OCI-LY3 (cell line): ENCODE data around the gene CEP131.

Source experiments
- H2AFZ ChIP-seq: fragments of 200-600, 300-600 bp; shearing (Covaris generic); 2 replicates; pipeline ENCODE4 v1.6.0; 2014; ENCODE audit warnings: antibody characterized with exemption, low read depth, low read length
- H3K27ac ChIP-seq: fragments of 200-600, 300-600 bp; sonication (generic); 2 replicates; pipeline ENCODE4 v1.5.1; 2014; ENCODE audit warnings: mild to moderate bottlenecking, low read length, moderate library complexity, mixed read lengths
- H3K27me3 ChIP-seq: fragments of 200-600, 300-600 bp; sonication (generic); 2 replicates; pipeline ENCODE4 v1.6.1; 2014; ENCODE audit warnings: low read depth, low read length, mixed read lengths
- H3K36me3 ChIP-seq: fragments of 200-600, 300-600 bp; sonication (generic); replicated peaks from 2 replicates; pipeline ENCODE3; 2014; ENCODE audit warnings: low read depth, low read length, mixed read lengths
- H3K4me1 ChIP-seq: fragments of 300-600, 200-600 bp; sonication (generic); 2 replicates; pipeline ENCODE4 v1.6.1; 2014; ENCODE audit warnings: low read length, mixed read lengths
- H3K4me2 ChIP-seq: fragments of 200-600, 300-600 bp; sonication (generic); 2 replicates; pipeline ENCODE4 v1.6.1; 2014; ENCODE audit warnings: low read length, mixed read lengths
- H3K4me3 ChIP-seq: fragments of 300-600, 200-600 bp; sonication (generic); 2 replicates; pipeline ENCODE4 v1.5.1; 2014; ENCODE audit warnings: antibody characterized with exemption, mild to moderate bottlenecking, low read length, moderate library complexity
- H3K79me2 ChIP-seq: fragments of 300-600, 200-600 bp; shearing (Covaris generic); 2 replicates; pipeline ENCODE4 v1.6.1; 2014; ENCODE audit warnings: mild to moderate bottlenecking, low read length, mixed read lengths
- H3K9ac ChIP-seq: fragments of 300-600, 200-600 bp; shearing (Covaris generic); 2 replicates; pipeline ENCODE4 v1.6.0; 2014; ENCODE audit warnings: mild to moderate bottlenecking, low read length, moderate library complexity
- H3K9me3 ChIP-seq: fragments of 200-600, 300-600 bp; shearing (Covaris generic); 2 replicates; pipeline ENCODE4 v1.6.1; 2014; ENCODE audit warnings: low read length, mixed read lengths; ENCODE audit not compliant: insufficient read depth
- H4K20me1 ChIP-seq: fragments of 200-600, 300-600 bp; sonication (generic); 2 replicates; pipeline ENCODE4 v1.6.1; 2016; ENCODE audit warnings: low read length, mixed read lengths; ENCODE audit not compliant: insufficient read depth
- EZH2phosphoT487 ChIP-seq: fragments of 200-600 bp; shearing (Covaris generic); IDR thresholded peaks from 2 replicates; pipeline ENCODE4 v1.6.1; 2018; ENCODE audit warnings: antibody characterized with exemption, mixed run types, low read depth
- TF ChIP-seq, protein P1 (sequence below): fragments of 200-600, 300-600 bp; sonication (generic); IDR thresholded peaks from 2 replicates; pipeline ENCODE4 v1.5.1; 2014; ENCODE audit warnings: antibody characterized with exemption, low read length, low read depth

Gene CEP131

DNA sequence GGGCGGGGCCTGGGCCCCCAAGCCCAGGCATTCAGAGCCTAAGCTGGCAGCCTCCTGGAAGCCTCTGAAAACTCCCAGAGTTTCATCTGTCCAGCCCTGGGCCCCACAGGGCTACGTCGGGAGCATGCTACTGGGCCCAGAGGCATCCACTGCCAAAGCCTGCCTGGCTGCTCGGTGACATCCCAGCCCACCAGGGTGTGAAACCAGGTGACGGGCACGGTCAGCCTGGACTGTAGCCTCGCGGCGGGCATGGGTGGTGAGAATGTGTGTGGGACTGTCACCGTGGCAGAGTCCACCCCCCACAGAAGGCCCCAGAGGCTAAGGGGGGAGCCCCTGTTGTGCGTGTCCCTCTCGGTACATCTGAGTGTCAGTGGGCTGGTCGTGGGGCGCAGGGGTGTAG is 31.1 kb downstream of the CEP131 start:
- no peaks in the 10 kb centered on the region for H3K36me3 ChIP-seq
- H3K9ac ChIP-seq: no peak overlapping the region
- no peak for TF ChIP-seq EZH2phosphoT487
- TF ChIP-seq, protein P1, sequence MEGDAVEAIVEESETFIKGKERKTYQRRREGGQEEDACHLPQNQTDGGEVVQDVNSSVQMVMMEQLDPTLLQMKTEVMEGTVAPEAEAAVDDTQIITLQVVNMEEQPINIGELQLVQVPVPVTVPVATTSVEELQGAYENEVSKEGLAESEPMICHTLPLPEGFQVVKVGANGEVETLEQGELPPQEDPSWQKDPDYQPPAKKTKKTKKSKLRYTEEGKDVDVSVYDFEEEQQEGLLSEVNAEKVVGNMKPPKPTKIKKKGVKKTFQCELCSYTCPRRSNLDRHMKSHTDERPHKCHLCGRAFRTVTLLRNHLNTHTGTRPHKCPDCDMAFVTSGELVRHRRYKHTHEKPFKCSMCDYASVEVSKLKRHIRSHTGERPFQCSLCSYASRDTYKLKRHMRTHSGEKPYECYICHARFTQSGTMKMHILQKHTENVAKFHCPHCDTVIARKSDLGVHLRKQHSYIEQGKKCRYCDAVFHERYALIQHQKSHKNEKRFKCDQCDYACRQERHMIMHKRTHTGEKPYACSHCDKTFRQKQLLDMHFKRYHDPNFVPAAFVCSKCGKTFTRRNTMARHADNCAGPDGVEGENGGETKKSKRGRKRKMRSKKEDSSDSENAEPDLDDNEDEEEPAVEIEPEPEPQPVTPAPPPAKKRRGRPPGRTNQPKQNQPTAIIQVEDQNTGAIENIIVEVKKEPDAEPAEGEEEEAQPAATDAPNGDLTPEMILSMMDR: no peak
- H2AFZ ChIP-seq: no peak overlapping the region
- no peak overlapping the region for H3K4me2 ChIP-seq
- H3K79me2 ChIP-seq: no peaks in the 10 kb centered on the region
- no peak overlapping the region for H3K27ac ChIP-seq
- H4K20me1 ChIP-seq: no peaks in the 10 kb centered on the region
- H3K4me1 ChIP-seq: peaks cover 6% of the 10 kb centered on the region; the same call in 1 of the 2 replicates
- H3K27me3 ChIP-seq: no peaks in the 10 kb centered on the region
- no peak overlapping the region for H3K4me3 ChIP-seq
- H3K9me3 ChIP-seq: no peaks in the 10 kb centered on the region

DNA sequence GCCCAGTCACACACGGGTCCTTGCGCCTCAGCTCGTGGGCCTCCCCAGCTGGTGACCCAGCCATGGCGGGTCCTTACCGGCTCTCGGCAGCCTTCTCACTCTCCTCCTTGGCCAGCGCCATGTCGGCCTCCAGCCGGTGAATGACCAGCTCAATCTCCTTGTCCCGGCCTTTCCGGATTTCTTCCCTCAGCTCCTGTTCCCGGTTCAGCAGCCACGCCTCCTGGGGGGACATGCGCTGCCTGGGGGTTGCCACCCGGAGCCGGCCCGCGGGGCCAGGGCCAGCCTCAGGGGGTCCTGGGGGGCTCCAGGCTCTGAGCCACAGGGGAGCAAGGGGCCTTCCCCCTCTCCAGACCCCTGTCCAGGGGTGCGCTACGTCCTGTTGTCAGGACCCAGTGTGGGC is 31.6 kb downstream of the CEP131 start:
- H3K27me3 ChIP-seq: no peaks in the 10 kb centered on the region
- H3K9me3 ChIP-seq: no peaks in the 10 kb centered on the region
- TF ChIP-seq, protein P1: no peak
- peaks cover 6% of the 10 kb centered on the region; the same call in 1 of the 2 replicates for H3K4me1 ChIP-seq
- H3K36me3 ChIP-seq: no peaks in the 10 kb centered on the region
- H3K9ac ChIP-seq: no peak overlapping the region
- H4K20me1 ChIP-seq: no peaks in the 10 kb centered on the region
- H2AFZ ChIP-seq: no peak overlapping the region
- no peaks in the 10 kb centered on the region for H3K79me2 ChIP-seq
- H3K4me3 ChIP-seq: no peak overlapping the region
- no peak overlapping the region for H3K27ac ChIP-seq
- no peak overlapping the region for H3K4me2 ChIP-seq

DNA sequence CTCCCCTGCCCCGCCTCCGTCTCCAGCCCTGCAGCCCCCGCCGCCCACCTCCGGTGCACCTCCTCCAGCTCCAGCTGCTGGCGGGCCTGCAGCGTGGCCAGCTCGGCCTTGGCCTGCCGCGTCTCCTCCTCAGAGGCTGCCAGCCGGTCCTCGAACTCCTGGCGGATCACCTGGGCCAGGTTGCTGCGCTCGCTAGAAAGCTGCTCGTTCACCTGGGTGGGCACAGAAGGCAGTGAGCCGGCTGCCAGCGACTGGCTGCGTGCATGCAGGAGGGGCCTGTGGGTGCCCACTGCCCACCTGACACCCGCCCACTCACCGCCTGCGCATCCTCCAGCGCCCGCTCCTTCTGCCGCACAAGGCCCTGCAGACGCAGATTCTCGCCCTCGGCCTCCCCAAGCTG is 32.2 kb downstream of the CEP131 start:
- H2AFZ ChIP-seq: no peak overlapping the region
- no peak overlapping the region for H3K9ac ChIP-seq
- H3K9me3 ChIP-seq: no peaks in the 10 kb centered on the region
- TF ChIP-seq EZH2phosphoT487: no peak
- TF ChIP-seq, protein P1: no peak
- no peaks in the 10 kb centered on the region for H3K79me2 ChIP-seq
- H3K4me3 ChIP-seq: no peak overlapping the region
- no peak overlapping the region for H3K27ac ChIP-seq
- H3K27me3 ChIP-seq: no peaks in the 10 kb centered on the region
- H3K4me1 ChIP-seq: peaks cover 6% of the 10 kb centered on the region; the same call in 1 of the 2 replicates
- H3K36me3 ChIP-seq: no peaks in the 10 kb centered on the region
- H3K4me2 ChIP-seq: no peak overlapping the region
- no peaks in the 10 kb centered on the region for H4K20me1 ChIP-seq

DNA sequence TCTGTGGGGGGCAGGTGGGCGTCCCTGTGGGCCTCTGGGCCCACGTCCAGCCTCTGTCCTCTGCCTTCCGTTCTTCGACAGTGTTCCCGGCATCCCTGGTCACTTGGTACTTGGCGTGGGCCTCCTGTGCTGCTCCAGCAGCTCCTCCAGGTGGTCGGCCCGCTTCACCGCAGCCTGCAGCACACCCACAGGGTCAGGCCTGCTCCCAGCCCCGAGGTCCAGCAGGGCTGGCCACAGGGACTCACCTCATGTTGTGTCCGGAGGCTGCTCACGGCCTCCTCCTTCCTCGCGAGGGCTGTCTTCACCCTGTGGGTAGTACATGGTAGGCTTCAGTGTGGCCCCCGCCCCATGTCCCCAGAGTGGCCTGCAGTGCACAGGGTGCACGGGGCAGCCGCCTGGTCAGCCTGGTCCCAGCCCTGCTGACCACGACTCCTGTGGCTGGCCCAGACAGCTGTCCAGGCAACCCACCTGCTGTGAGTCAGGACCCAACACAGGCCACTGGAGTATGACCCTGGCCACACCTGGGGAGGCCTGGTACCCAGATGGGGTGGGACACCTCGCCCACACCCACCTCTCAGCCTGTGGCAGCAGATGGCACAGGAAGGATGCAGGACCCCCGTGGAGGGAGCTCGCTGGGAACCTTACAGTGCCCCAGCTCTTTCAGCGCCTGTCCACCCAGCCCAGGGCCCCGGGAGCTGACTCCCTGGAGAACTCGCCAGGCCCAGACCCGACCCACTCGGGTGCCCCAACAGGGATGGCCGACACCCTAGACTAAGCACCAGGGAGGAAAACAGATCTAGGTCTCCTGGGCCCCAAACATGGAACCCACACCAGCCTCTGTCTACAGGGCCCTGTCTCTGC is 32.9 kb downstream of the CEP131 start:
- H2AFZ ChIP-seq: no peak overlapping the region
- H3K4me1 ChIP-seq: peaks cover 6% of the 10 kb centered on the region; the same call in 1 of the 2 replicates
- TF ChIP-seq, protein P1: no peak
- no peak for TF ChIP-seq EZH2phosphoT487
- H3K4me3 ChIP-seq: no peak overlapping the region
- H3K9me3 ChIP-seq: no peaks in the 10 kb centered on the region
- H3K27ac ChIP-seq: no peak overlapping the region
- no peaks in the 10 kb centered on the region for H4K20me1 ChIP-seq
- H3K4me2 ChIP-seq: no peak overlapping the region
- no peak overlapping the region for H3K9ac ChIP-seq
- no peaks in the 10 kb centered on the region for H3K36me3 ChIP-seq
- H3K27me3 ChIP-seq: no peaks in the 10 kb centered on the region
- H3K79me2 ChIP-seq: no peaks in the 10 kb centered on the region
